EL (cell line): ENCODE results near the gene FOXP1.

ENCODE experiments used
- DNase-seq: peaks from one replicate; pipeline ENCODE4 v3.0.0-alpha.2; 2016

Gene FOXP1

DNA sequence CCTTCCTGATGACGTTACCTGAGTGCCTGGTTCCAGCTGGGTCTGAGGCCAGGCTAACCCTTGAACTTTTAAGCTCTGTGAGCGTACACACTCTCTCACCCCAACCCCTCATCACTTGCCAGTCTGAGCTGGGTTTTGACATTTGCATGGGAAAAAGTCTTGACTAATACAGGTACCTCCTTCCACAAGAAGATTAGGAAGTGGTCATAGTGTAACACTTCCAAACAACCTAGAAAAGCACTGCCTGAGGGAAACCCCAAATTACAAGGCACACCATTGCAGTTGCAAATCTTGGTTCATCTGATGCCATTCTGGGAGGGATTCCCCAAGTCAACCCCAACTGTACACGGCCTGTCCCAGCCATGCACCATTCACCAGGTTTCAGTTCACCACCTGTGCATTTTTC is 499.8 kb downstream of the FOXP1 start:
- DNase-seq = no peak

DNA sequence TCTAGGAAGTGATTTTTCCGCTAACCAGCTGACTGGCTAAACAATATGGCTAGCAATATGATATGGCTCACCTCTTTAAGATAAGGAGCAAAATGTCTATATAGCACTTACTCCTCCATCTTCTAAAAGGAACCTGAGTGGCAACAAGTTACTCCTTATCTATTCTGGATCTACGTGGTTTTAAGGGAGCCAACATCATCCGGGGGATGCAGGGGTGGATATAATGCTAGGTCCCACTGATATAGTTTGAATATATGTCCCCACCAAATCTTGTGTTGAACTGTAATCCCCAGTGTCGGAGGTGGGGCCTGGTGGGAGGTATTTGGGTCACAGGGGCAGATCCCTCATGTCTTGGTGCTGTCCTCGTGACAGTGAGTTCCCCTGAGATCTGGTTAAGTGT is 500.7 kb downstream of the FOXP1 start:
- DNase-seq = no peak

DNA sequence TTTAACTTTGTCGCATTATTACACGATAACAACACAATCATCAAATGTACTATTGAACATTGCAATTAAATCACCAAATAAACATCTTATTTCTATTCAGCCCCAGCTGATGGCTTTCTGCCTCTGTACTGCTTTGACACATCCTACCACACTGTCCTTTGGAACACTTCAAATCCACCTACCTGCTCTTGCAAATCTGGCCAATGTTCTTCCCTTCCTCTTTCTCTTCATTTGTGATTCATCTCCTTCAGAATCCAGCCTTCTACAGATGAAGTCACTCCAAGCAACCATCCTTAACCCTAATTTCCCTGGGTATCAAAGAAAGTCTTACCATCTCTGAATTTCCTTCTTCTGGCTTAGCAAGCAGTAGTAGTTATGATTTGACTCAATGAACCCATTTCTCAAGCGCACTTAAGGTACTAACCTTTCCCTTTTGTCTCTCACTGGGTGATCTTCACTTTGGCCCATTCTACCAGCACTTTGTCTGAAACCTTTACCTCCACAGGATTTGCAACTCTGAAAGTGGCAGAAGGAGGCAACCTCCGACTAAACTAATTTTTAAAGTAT is 502.9 kb downstream of the FOXP1 start:
- no peak for DNase-seq

DNA sequence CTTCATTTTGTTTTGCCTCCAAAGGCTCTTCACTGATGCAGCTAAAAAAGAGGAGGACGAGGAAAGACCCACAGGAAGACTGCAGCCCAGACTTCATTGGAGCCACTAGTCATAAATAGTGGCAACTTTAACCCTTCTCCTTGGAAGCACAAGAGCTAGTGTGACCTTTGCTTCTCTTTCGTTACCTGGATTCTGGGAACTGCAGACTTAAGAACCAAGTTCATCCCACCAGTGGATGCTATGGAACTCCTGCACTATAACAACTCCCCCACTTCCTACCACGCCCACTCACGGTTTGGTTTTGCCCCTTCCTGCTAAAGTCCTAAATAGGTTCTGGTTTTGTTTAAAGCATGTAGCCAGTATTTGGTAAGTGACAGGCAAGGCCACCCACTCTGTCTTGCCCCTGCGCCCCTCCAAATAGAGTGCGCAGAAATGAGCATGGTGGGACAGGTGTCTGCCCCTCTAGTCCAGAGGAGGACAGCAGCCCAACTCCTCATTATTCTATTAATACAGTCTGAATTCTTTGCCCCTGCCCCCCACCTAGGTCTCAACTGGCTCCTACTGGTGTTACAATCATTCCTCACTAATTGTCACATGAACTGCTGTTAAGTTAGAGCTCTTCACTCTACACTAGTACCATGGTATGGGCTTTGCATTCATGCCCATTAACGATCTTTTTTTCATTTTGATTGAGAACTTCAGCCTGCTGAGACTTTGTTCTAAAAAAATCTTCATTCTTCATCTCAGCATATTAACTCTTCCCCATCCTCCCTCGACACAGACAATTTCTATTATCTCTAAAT is 504.6 kb downstream of the FOXP1 start:
- DNase-seq = no peak

DNA sequence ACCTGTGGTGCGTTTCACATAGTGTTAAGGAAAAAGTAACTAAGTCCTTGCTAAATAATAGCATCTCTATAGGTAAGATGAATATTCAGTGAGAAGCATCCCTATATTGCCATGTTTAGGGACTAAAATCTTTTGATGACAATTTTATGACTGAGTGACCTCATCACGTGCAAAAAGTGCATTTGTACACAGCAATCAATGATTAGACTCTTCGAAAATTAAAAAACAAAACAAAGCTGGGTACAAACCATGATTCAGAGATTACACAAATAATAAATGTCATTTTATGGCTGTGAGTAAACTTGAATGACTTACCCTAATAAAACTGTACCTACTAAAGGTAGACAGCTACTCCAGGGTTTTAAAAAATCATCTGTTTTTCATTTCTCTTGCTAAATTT is 505.3 kb downstream of the FOXP1 start:
- DNase-seq = no peak

DNA sequence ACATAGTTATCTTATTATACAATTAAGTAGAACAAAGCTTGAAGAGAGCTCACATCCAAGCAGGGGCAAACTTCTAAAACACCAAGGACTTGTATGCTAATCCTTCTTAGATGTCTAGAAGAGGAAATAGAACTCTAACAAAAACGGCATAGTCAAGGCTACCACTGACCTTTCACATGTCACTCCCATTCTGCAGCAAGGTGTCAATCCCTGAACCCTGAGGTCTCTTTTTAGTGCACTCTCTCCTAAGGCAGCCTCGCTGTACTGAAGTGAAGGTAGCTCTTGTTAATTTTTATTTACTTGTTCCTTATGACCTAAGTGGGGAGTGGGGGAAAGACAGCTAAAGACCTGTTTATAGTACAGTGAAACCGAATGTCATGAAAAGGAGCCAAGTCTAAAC is 506.5 kb downstream of the FOXP1 start:
- DNase-seq = no peak

DNA sequence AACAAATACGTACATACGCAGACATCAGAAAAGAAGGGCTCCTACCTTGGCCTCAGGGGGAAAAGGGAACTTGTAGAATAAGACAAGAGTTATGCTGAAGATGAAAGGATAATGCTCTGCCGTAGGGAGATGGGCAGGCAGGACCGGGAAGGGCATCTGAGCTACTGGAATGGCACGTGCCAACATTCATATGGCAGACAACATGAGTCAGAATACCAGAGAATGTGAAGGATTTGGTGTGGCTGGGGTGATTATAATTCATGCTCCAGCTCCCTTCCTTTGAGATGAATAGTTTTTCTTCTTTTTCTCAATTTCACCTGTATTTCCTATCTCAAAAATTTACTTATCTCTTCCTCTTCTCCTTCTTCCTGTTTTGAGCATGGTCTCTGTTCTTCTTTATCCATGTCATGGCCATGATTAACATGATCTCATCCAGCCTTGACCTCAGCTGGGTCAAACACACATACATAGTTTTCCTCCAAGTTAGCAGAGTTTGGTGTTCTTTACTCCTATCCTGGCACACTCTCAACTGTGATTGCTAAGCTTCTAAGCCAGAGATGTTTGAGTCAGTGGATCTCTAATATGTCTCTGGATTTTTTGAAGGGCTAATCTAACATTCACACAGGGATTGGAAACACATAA is 507.0 kb downstream of the FOXP1 start:
- peak; percentile 65 for DNase-seq

DNA sequence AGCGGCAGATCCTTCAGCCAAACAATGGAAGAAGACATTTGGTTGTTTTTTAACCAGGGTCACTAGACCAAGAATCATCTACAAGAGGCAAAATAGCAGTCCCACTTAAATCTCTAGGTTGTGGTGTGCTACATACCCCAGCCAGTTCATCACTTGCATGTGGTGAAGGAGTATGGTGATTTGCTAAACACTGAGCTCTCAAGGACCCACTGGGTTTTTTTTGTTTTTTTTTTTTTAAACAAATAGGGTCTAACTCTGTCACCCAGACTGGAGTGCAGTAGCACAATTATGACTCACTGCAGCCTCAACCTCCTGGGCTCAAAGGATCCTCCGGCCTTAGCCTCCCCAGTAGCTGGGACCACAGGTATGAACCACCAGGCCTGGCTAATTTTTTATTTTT is 508.0 kb downstream of the FOXP1 start:
- DNase-seq = no peak

DNA sequence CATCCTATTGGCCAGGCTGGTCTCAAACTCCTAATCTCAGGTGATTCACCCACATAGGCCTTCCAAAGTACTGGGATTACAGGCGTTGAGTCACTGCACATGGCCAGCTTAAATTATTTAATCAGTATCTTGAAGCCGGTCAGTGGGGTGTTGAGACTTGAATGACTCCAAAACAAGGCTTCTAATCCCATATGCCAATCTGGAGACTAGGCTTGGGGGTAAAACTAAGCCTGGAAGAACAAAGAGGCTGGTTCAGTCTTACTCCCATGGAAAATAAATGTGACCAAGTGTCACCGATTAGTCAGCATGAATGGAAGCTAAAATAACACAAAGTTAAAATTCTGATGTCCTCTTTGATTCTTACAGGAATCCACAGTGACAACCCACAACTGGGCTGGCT is 509.1 kb downstream of the FOXP1 start:
- no peak for DNase-seq

DNA sequence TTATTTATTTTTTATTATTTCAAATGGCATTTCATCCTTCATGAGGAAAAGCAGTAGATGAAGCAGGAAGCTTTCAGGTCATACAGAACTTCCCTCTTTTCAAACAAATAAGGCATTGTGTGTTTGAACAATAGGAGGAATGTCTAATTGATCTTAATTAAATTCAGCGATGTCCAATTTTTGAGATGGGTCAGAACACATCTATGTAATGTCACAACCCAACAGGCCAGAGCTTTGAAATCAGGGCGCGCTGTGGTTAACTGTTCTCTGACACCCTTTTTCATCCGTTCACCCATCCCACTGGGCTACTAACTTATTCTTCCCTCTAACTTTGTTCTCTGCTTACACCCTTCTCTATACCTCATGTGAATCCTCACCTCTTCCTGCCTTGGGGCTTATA is 510.5 kb downstream of the FOXP1 start:
- no peak for DNase-seq

DNA sequence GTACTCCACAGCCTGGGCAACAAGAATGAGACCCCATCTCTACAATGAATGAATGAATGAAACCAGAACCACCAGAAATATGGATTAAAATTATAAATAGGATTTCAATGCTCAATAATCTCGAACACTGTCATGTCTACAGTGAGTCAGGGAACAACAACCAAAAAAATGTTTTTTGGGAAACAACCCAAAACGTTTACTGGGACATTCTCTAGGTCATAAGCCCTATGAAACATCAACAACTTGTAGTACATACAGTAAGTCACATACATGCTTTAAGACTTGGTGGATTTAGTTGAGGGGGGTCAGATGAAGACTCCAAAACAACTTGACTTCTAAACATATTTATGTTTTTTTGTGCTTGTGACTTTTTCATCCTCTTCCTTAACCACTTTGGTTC is 511.2 kb downstream of the FOXP1 start:
- no peak for DNase-seq

DNA sequence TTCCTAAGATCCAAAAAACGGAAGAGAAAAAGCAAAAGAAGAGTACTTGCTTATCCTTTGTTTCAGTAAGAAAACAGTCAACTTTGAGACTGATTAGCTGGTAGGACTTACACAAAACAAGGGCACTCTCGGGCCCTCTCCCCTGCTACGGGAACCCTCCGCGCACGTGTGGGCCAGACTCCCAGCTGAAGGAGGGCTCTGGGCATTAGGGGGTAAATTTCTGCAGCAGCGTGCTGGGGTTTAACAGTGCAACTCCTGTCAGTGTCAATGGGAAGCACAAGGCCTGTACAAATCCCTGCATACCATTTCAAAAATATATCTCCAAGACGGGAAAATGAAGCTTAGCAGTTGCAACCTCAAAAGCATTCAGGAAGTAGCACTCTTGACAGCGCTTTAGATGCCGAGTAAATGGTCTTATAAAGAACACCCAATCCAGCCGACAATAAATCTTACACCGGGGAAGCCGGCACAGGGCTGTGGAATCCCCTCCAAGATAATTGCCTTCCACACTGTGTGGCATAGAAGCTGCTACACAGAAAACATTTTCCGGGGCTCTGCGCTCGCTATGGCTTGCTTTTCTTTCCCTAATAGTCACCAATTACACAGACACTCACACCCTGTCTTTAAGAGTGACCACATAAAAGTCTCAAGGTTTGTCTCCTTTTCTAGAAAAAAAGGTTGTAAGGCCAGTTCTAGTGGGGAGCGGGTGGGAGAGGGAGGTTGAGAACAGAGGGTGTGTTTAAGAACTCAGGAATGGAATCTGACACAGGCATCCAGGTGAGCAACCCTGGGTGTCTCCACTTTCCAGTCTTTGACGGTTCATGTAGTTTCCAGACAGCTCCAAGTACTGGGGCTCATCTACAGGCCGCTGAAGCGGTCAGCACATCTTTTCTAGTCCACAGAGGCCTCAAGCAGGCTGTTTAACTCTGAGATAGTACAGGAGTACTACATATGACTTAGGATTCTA is 512.7 kb downstream of the FOXP1 start:
- DNase-seq = no peak

DNA sequence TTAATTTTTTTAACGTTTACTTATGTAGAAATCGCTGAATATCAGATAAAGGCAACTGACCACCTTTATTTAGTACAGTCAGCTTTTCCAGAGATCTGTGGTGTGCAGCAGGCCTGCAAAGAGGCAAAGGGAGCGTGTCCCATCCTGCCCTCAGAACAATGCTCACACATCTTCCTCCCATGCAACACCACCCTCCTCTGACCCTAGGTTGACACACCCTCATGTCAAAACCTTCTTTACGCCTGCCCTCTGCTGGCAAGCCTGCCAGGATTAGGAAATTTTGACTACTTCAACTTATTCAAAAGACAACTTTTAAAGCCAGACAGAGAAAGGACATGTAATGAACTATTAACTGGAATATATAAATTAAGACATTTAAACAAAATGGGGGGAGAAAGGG is 513.7 kb downstream of the FOXP1 start:
- DNase-seq = no peak

DNA sequence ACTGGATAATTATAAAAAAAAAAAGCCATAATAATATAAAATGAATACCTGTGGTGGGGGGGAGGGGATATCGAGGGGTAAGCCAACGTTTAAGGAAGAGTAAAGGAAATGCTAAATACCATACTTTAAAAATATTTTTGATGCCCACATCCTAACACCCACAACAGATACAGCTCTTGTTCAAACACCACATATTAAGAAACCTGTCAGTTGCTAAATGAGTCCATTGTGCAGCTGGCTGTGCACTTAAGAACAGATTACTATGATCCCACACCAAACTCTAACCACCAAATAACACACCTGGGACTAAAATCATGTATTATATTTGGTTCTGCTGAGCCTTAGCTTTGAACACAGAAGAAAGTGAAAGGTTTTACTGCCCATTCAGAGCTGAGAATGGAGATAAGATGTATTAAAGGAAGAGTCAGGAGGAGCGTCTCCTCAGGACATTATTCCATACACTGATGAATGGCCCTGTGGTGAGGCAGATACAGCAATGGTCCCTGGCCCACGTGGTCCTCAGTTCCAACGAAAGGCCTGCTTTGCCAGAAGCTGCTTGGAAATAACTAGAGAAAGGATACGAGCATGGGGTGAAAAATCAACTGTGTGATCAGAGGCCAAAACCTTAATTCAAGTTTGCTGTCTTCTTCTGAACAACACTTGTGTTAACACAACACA is 515.4 kb downstream of the FOXP1 start:
- no peak for DNase-seq

DNA sequence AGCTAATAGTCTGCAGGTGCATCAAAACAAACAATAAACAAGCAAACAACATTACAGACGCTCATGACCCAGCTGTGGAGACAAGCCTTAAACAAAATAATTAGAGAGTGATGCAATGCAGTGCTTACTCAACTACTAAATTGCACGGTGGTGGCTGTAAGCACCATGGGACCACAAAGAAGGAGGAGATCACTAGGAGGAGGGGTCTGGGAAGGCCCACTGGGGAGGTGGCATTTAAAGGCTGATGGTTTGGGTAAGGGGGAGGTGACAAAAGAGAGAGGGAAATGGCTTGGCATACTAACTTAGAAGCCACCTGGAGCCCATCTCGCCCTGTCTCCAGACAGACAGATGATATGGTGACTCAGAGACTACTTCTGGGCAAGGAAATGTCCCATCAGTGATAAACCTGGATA is 516.7 kb downstream of the FOXP1 start:
- DNase-seq = peak; percentile 46

DNA sequence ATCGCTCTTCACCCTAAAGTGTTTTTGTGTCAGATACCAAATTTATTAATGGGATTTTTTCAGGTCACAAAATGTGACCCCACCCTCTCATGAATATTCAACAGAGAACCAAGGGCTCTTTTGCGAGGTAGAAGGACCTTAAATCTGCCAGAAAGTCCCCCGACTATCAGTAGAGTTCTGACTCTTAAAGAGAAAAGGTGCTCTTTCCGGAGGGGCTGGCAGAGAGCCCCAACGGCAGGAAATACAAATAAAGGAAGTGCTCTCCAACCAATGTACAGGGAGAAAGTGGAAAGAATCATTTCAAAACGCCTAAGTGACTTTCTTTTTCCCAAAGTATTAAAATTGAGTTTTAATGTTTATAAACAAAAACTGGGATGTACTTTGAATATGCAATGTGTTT is 517.2 kb downstream of the FOXP1 start:
- DNase-seq = no peak

DNA sequence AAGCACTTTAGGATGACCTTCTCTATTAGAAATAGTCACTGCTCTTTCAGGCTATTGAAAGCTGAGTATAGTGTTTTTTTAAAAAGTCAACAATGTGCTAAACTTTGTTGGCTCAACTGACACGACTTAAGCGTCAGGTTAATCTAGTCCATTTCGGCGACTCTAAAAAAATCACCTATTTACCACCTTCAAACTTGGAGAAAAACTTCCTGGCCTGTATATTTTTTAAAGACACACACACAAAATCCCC is 517.8 kb downstream of the FOXP1 start:
- no peak for DNase-seq

DNA sequence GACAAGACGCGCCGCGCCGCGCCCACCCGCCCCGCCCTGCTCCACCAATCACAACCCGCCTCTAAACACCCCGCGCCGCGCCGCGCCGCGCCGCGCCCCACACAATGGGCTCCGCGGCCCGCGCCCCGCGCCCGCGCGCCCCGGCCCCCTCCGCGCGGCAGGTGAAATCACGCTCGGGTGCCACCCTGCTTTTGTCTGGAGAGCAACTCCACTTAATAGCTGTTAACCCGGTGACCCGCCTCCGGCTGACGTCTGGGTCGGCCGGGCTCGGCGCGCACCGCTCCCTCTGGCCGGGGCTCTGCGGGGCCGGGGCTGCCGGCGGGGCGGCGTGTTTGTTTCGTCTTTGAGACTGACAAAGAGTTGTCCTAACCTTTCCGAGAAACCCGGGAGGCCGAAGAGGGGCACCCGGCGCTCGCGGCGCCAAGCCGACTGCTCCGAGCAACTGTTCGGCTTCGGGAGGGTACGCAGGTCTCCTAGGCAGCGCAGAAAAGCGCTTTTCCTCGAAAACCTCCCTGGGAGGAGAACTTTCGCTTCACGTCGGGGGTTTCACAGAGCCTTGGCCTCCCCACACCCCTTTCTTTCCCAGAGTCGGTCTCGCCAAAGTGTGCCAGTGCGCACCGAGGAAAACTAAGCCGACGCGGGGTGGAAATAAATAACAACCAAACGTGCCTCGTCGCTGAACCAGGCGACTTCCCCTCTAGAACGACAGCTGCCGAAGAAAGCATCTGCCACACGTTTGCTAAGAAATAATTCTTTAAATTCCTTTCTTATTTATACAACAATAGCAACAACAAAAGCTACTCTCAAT is 518.4 kb downstream of the FOXP1 start:
- peak; percentile 62 for DNase-seq

DNA sequence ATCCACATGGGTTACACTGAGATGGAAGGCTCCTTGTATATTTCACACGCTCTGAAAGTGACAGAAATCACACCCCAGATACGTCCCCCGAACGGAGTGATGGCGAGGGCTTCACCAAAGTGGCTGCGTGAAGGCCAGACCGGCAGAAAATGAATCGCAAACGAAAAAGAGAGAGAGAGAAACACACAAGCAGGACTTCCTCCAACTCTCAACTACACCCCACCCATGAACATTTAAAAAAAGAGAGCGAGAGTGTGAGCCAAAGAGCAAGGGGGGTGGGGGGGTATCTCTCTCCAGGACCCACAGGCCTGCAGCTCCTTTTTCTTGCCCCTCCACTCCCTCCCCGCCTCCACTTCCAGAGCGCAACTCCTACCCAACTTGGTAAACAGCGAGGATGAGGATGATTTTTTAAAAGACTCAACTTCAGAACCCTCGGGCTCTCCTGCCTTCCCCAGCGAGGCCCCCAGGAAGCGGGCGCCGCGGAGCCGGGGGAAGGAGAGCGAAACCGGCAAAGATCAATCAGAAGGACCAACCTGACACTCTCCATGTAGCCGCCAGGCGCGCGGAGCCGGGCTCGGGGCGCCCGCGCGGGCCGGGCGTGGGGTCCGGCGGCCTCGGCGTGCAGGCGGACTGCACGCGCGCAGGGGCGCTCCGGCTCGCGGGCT is 519.1 kb downstream of the FOXP1 start:
- DNase-seq = peak; percentile 67

DNA sequence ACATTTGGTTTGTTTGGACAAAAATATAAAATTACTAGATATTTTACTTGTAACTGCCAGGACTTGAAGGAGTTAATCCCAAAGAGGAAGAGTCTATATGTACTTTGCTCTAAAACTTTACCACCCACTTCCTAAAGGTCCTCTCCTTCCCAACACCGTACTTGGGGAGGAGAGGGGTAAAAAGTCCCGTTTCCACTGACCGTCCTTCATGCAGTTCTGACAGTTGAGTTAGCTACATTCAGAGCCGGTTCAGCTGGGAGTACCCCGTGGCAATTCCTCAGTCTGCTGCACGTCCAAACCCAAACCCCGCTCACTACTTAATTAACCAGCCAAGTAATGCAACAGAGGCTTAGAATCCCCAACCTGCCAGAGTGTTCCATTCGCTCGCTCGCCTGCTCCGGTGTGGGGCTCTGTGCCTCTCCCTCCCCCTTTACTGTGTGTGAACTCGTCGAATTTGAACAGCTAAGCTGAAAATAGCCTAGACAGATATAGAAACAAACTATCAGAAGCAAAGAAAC is 519.7 kb downstream of the FOXP1 start:
- DNase-seq = peak; percentile 59
